A549 treated with dexamethasone at 1 μM for 4 hours (cell line): Measurements from ENCODE around the gene DCAF5. TPM values are rescaled to one million over a fixed set of nuclear protein-coding genes. Genes with fewer than 3 reads are reported as not detected.

Experiments
- total RNA-seq: library from RNA; stranded (reverse); fragments of 200-300 nt; extraction: Qiagen RNA extraction; gene quantifications from 5 replicates; pipeline ENCODE4 v1.2.3, GENCODE V29; 2022

Gene DCAF5, protein sequence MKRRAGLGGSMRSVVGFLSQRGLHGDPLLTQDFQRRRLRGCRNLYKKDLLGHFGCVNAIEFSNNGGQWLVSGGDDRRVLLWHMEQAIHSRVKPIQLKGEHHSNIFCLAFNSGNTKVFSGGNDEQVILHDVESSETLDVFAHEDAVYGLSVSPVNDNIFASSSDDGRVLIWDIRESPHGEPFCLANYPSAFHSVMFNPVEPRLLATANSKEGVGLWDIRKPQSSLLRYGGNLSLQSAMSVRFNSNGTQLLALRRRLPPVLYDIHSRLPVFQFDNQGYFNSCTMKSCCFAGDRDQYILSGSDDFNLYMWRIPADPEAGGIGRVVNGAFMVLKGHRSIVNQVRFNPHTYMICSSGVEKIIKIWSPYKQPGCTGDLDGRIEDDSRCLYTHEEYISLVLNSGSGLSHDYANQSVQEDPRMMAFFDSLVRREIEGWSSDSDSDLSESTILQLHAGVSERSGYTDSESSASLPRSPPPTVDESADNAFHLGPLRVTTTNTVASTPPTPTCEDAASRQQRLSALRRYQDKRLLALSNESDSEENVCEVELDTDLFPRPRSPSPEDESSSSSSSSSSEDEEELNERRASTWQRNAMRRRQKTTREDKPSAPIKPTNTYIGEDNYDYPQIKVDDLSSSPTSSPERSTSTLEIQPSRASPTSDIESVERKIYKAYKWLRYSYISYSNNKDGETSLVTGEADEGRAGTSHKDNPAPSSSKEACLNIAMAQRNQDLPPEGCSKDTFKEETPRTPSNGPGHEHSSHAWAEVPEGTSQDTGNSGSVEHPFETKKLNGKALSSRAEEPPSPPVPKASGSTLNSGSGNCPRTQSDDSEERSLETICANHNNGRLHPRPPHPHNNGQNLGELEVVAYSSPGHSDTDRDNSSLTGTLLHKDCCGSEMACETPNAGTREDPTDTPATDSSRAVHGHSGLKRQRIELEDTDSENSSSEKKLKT
- 14.3 to 21.2 TPM (median 18.6 TPM) in 5 replicates for total RNA-seq

DNA sequence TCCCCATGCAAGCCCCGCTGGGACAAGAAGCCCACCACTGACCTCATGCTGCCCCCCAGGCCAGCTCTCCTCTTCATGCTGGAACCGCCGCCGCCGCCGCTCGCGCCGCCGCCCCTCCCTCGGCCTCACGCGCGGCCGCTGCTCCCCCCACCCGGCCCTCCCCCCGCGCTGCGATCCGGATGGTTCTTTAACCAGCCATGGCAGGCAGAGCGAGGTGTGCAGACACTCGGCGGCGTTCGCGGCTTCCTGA lies at the start of gene DCAF5:
Gene DCAF5 (minus strand): TSS at position 218 of the 250 bp plus-strand sequence. CDS start 141 bp downstream, at position 77.

DNA sequence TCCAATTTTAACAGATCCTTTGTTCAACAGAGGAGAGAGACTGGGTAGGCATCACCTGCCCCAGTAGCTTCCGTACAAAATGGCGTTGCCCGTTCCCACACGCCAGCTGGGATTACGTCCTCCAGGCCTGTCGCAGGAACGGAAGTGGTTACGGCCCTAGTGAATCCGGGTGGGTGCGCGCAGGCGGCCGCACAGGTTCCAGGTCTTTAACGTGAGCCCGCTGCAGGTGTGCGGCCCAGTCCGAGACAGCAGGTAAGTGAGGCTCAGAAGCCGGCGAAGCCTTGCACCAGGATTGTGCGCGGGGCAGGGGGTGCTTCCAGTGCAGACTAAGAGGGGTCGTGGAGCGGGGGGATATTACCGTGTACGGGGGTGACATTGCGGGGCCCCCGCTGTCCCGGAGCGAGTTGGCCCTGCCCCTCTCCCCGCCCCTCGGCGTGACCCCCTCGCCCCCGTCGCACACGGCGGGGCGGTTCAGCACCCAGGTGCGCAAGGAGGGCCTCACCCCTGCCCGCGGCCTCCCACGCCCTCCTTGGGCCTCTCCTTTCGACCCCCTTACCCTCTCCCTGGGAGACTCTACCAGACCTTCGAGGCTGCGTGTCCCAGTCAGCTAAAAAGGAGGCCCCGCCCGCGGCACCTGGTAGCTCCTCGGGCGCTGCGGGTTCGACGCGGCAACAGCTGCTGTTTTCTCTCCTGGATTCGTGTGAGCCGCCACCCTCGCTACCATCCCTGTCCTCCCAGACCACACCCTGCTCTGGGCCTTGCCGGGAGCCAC lies 38.6 kb upstream of the DCAF5 start, which contains the start of gene EXD2:
Gene EXD2 (plus strand): TSS at position 159 of the 772 bp plus-strand sequence. CDS start 17,973 bp downstream, outside the sequence.

Other genes starting within 250 kb of the DCAF5 start
- 159 to 236 TPM (median 220 TPM) in 5 replicates for gene ACTN1, start 173.8 kb downstream of the DCAF5 start, total RNA-seq
- gene EXD2, start 38.4 kb upstream of the DCAF5 start, total RNA-seq: 12.1 to 14.5 TPM (median 13.6 TPM) in 5 replicates
- gene GALNT16, start 107.0 kb upstream of the DCAF5 start, total RNA-seq: 2.4 to 3.3 TPM (median 3.1 TPM) in 5 replicates
- gene ERH, start 245.2 kb upstream of the DCAF5 start, total RNA-seq: 262 to 397 TPM (median 296 TPM) in 5 replicates
- 38.1 to 50.7 TPM (median 46.7 TPM) in 5 replicates for gene SLC39A9, start 245.6 kb upstream of the DCAF5 start, total RNA-seq